Gastroesophageal sphincter (tissue), 4 donors: ENCODE results near the gene RHD. TPM values are rescaled to one million over a fixed set of nuclear protein-coding genes. Genes with fewer than 3 reads are reported as not detected.
"Not testable (repeated sequence)": the region's sequence is repeated elsewhere in the genome, so short reads cannot be mapped to it uniquely, and the experiment has no call there.

Source experiments
- ATAC-seq: fragments of 150-250 bp; one replicate; pipeline ENCODE4 v1.9.1; 2016; ENCODE audit warnings: mild to moderate bottlenecking, moderate library complexity
- H3K27ac ChIP-seq, 4 donors: fragments of 200-600 bp; sonication (generic) in 3 of 4; 1 replicate in 3 of 4; 2 replicates in 1 of 4; pipeline ENCODE4 v1.5.1; 2016 to 2019
- H3K27me3 ChIP-seq: fragments of 200-600 bp; sonication (generic); one replicate; pipeline ENCODE4 v1.5.1; 2019
- H3K36me3 ChIP-seq, 2 donors: fragments of 200-600 bp; sonication (generic); one replicate each; pipeline ENCODE4 v1.5.1; 2019; ENCODE audit warnings: control low read depth in 1 of 2
- H3K4me1 ChIP-seq, 3 donors: fragments of 200-600 bp; sonication (generic); 1 replicate in 2 of 3; 2 replicates in 1 of 3; pipeline ENCODE4 v1.5.1; 2016 to 2019; ENCODE audit warnings: control low read depth in 2 of 3
- H3K4me3 ChIP-seq, 2 donors: fragments of 200-600 bp; sonication (generic); one replicate each; pipeline ENCODE4 v1.5.1; 2019; ENCODE audit warnings: mild to moderate bottlenecking in 1 of 2, moderate library complexity in 1 of 2
- H3K9me3 ChIP-seq, 3 donors: fragments of 200-600 bp; sonication (generic); one replicate each; pipeline ENCODE4 v1.5.1; 2017 to 2019; ENCODE audit warnings: control low read depth in 2 of 3
- CTCF ChIP-seq, 4 experiments: fragments of 200-600 bp in 2 of 4; fragments of 450-650 bp in 2 of 4; sonication (generic) in 1 of 4; IDR thresholded peaks; one replicate each; pipeline ENCODE4 v1.5.1; 2017 to 2019; ENCODE audit warnings: antibody characterized with exemption in 4 of 4, mild to moderate bottlenecking in 2 of 4, moderate library complexity in 2 of 4
- EP300 ChIP-seq: sonication (generic); formaldehyde crosslinking; IDR thresholded peaks from one replicate; pipeline ENCODE4 v1.6.1; 2017; ENCODE audit warnings: antibody characterized with exemption, mild to moderate bottlenecking
- POLR2A ChIP-seq, 2 donors: fragments of 450-650 bp; IDR thresholded peaks; one replicate each; pipeline ENCODE4 v1.6.1; 2017; ENCODE audit warnings: antibody characterized with exemption in 2 of 2, mild to moderate bottlenecking in 2 of 2, moderate library complexity in 1 of 2
- POLR2AphosphoS5 ChIP-seq: sonication (generic); formaldehyde crosslinking; IDR thresholded peaks from one replicate; pipeline ENCODE4 v1.6.1; 2017; ENCODE audit warnings: antibody characterized with exemption
- WGBS, 2 donors: methylation state at CpG; one replicate each; pipeline ENCODE4 v1.1.5; 2018; ENCODE audit warnings: low coverage in 1 of 2; 5-methylcytosine and 5-hydroxymethylcytosine counted together
- total RNA-seq, 4 donors: library from RNA; depleted of rRNA; stranded (reverse); fragments of >200 nt; gene quantifications; one replicate each; pipeline ENCODE4 v1.1.0, GENCODE V29; 2016

Gene RHD
- total RNA-seq, 4 donors from 2014 or later: not detected

- no peaks in the 10 kb centered on the region for H3K9me3 ChIP-seq
- no peaks in the 10 kb centered on the region for H3K27me3 ChIP-seq
- H3K4me3 ChIP-seq: no peak overlapping the region
- H3K4me1 ChIP-seq: no peaks in the 10 kb centered on the region
- no peak overlapping the region for H3K27ac ChIP-seq
- no peak for TF ChIP-seq POLR2A (IDR thresholded peaks at IDR 0.05)
- TF ChIP-seq EP300: no peak
- no peak for TF ChIP-seq CTCF (IDR thresholded peaks at IDR 0.05)
- no peak for TF ChIP-seq POLR2AphosphoS5
- H3K36me3 ChIP-seq: peaks cover 0 to 99% of the 10 kb centered on the region in 2 donors
- no peak for ATAC-seq
Measured at GRCh38 chr1:25356441-25356840, 84.1 kb downstream of the RHD start.

- no peaks in the 10 kb centered on the region for H3K4me1 ChIP-seq
- no peak for ATAC-seq
- H3K9me3 ChIP-seq: no peaks in the 10 kb centered on the region
- H3K27me3 ChIP-seq: no peaks in the 10 kb centered on the region
- H3K27ac ChIP-seq: no peak overlapping the region
- peaks cover 0 to 99% of the 10 kb centered on the region in 2 donors for H3K36me3 ChIP-seq
- 73 to 74% methylated on average over 1 of the region's 1 CpG for WGBS, 2 donors
- TF ChIP-seq POLR2AphosphoS5: no peak
- TF ChIP-seq POLR2A (IDR thresholded peaks at IDR 0.05): no peak
- TF ChIP-seq EP300: no peak
- no peak for TF ChIP-seq CTCF (IDR thresholded peaks at IDR 0.05)
- H3K4me3 ChIP-seq: no peak overlapping the region
Measured at GRCh38 chr1:25356848-25357247, 84.5 kb downstream of the RHD start.

GRCh38 chr1:25360596-25361581 lies 88.6 kb downstream of the RHD start:
- peak overlapping the region in 1 of 4 donors; percentile 9 for H3K27ac ChIP-seq
- ATAC-seq: no peak
- H3K9me3 ChIP-seq: no peaks in the 10 kb centered on the region
- WGBS, 2 donors: 75 to 81% methylated on average over 6 to 7 of the region's 7 CpGs
- no peaks in the 10 kb centered on the region for H3K4me1 ChIP-seq
- no peak overlapping the region for H3K4me3 ChIP-seq
- H3K27me3 ChIP-seq: no peaks in the 10 kb centered on the region
- H3K36me3 ChIP-seq: peaks cover 0 to 61% of the 10 kb centered on the region in 2 donors
- TF ChIP-seq POLR2A (IDR thresholded peaks at IDR 0.05) (no peak), CTCF (IDR thresholded peaks at IDR 0.05) (no peak), EP300 (no peak), POLR2AphosphoS5 (no peak)

- Histone ChIP-seq H3K4me3 (no peak overlapping the region), H3K9me3 (no peaks in the 10 kb centered on the region), H3K36me3 (peaks cover 0 to 51% of the 10 kb centered on the region in 2 donors), H3K4me1 (no peaks in the 10 kb centered on the region), H3K27ac (peak overlapping the region in 1 of 4 donors; percentile 9), H3K27me3 (no peaks in the 10 kb centered on the region)
- 67 to 94% methylated on average over 2 of the region's 2 CpGs for WGBS, 2 donors
- ATAC-seq: no peak
- no peak for TF ChIP-seq EP300
Measured at GRCh38 chr1:25361901-25362300, 89.6 kb downstream of the RHD start.

GRCh38 chr1:25362634-25363559 lies 90.6 kb downstream of the RHD start:
- WGBS, 2 donors: no CpG with 5 or more reads among the region's 17 CpGs
- H3K27me3 ChIP-seq, H3K4me3 ChIP-seq, ATAC-seq, H3K27ac ChIP-seq, H3K4me1 ChIP-seq, H3K9me3 ChIP-seq: not testable (repeated sequence)
- H3K36me3 ChIP-seq: peaks cover 0 to 41% of the 10 kb centered on the region in 2 donors
